HepG2 (cell line): ENCODE data around the gene ITGB1. TPM values are rescaled to one million over a fixed set of nuclear protein-coding genes. Genes with fewer than 3 reads are reported as not detected.

ENCODE experiments used
- ATAC-seq: fragments of 200-7000 bp; cut with Tn5 transposase; 3 replicates; pipeline ENCODE4 v1.9.1; 2020; ENCODE audit warnings: mild to moderate bottlenecking, moderate library complexity
- BruUV-seq: library from RNA; stranded (reverse); fragments of 400-500 nt; replicated peaks from 2 replicates; lab custom pipeline; 2021; lab: Mats Ljungman, UMichigan
- CTCF ChIA-PET: fragments of 300-600 bp; formaldehyde crosslinking; extraction: SDS; loops from one replicate; lab custom pipeline; 2021; ENCODE audit warnings: low total read pairs, inconsistent platforms, low intra/inter-chr PET ratio; lab: Yijun Ruan, JAX
- POLR2A ChIA-PET: fragments of 350-600 bp; sonication (Branson Sonifier 250); formaldehyde crosslinking; loops from one replicate; lab custom pipeline; 2020; ENCODE audit warnings: antibody characterized with exemption, inconsistent platforms; lab: Yijun Ruan, JAX
- DNase-seq: peaks from one replicate; pipeline ENCODE4 v3.0.0-alpha.2; 2015; ENCODE audit warnings: low spot score
- FAIRE-seq: peaks from 3 replicates; lab custom pipeline; 2011; peaks lifted over from hg19 to GRCh38; lab: Jason Lieb, UNC
- H2AFZ ChIP-seq: one replicate; pipeline ENCODE4 v1.6.1; 2011; ENCODE audit warnings: low read length, inconsistent platforms
- H3K27ac ChIP-seq: fragments of 300-600 bp; 3 replicates; pipeline ENCODE4 v1.8.0; 2011; ENCODE audit warnings: mixed run types, mild to moderate bottlenecking, mixed read lengths, low read length, inconsistent platforms; ENCODE audit not compliant: insufficient read depth; ENCODE audit errors: extremely low read length
- H3K27me3 ChIP-seq, 2 experiments: fragments of 200-600 bp in 1 of 2; 2 replicates in 1 of 2; 3 replicates in 1 of 2; pipeline versions ENCODE4 v1.6.0 to v1.8.0; 2011; ENCODE audit warnings: low read length in 2 of 2, mild to moderate bottlenecking in 2 of 2, moderate library complexity in 2 of 2, inconsistent platforms in 1 of 2; ENCODE audit not compliant: insufficient read depth in 2 of 2, control insufficient read depth in 1 of 2
- H3K36me3 ChIP-seq, 2 experiments: fragments of 200-600 bp in 1 of 2; replicated peaks in 1 of 2; 2 replicates in 1 of 2; 3 replicates in 1 of 2; pipeline versions ENCODE4 v1.5.1 to v1.8.0; 2011; ENCODE audit warnings: low read length in 2 of 2, inconsistent platforms in 1 of 2; ENCODE audit not compliant: insufficient read depth in 2 of 2, control insufficient read depth in 1 of 2
- H3K4me1 ChIP-seq: 2 replicates; pipeline ENCODE4 v1.5.1; 2012; ENCODE audit warnings: low read length, inconsistent platforms; ENCODE audit not compliant: insufficient read depth
- H3K4me2 ChIP-seq: 2 replicates; pipeline ENCODE4 v1.6.0; 2011; ENCODE audit warnings: low read depth, low read length, inconsistent platforms
- H3K4me3 ChIP-seq, 3 experiments: fragments of 200-600 bp in 1 of 3; sonication (generic), shearing (Covaris generic) in 1 of 3; replicated peaks in 1 of 3; 2 replicates each; pipeline ENCODE4 v1.5.1; 2011 to 2016; ENCODE audit warnings: low read length in 3 of 3, inconsistent platforms in 2 of 3, low read depth in 2 of 3, mild to moderate bottlenecking in 2 of 3, control low read depth in 1 of 3, mixed read lengths in 1 of 3; ENCODE audit not compliant: insufficient read depth in 1 of 3
- H3K79me2 ChIP-seq: one replicate; pipeline ENCODE4 v1.6.1; 2011; ENCODE audit warnings: low read length, inconsistent platforms; ENCODE audit not compliant: insufficient read depth
- H3K9ac ChIP-seq: 2 replicates; pipeline ENCODE4 v1.6.0; 2011; ENCODE audit warnings: mild to moderate bottlenecking, low read depth, low read length, inconsistent platforms; ENCODE audit not compliant: insufficient read depth
- H3K9me3 ChIP-seq: 2 replicates; pipeline ENCODE4 v1.5.1; 2012; ENCODE audit warnings: mild to moderate bottlenecking, low read length
- H4K20me1 ChIP-seq: 2 replicates; pipeline ENCODE4 v1.6.0; 2011; ENCODE audit warnings: inconsistent platforms, mild to moderate bottlenecking, low read length, moderate library complexity; ENCODE audit not compliant: insufficient read depth
- HOXA5 ChIP-seq: sonication (generic); formaldehyde crosslinking; IDR thresholded peaks from 2 replicates; pipeline ENCODE4 v1.4.0; 2020; ENCODE audit warnings: missing genetic modification reagents
- MXD3 ChIP-seq: IDR thresholded peaks from 2 replicates; pipeline ENCODE4 v1.6.1; 2016; ENCODE audit warnings: mild to moderate bottlenecking, missing biosample characterization, missing genetic modification reagents
- NFE2L1 ChIP-seq: sonication (generic); formaldehyde crosslinking; IDR thresholded peaks from 2 replicates; pipeline ENCODE4 v1.4.0; 2020; ENCODE audit warnings: missing genetic modification reagents, mild to moderate bottlenecking, borderline replicate concordance
- NR1H2 ChIP-seq: sonication (generic); formaldehyde crosslinking; IDR thresholded peaks from 2 replicates; pipeline ENCODE4 v1.8.1; 2022; ENCODE audit warnings: low read depth, missing genetic modification reagents, borderline replicate concordance
- POLR2A ChIP-seq, 2 experiments: IDR thresholded peaks; 2 replicates each; pipeline ENCODE4 v1.6.1; 2011; ENCODE audit warnings: low read depth in 2 of 2, low read length in 2 of 2, mild to moderate bottlenecking in 1 of 2, moderate library complexity in 1 of 2; ENCODE audit not compliant: insufficient read depth in 1 of 2
- RERE ChIP-seq: IDR thresholded peaks from 2 replicates; pipeline ENCODE4 v1.6.1; 2016; ENCODE audit warnings: low read depth, missing genetic modification reagents, missing compliant biosample characterization
- SIN3B ChIP-seq: fragments of 150-350 bp; IDR thresholded peaks from 2 replicates; pipeline ENCODE4 v1.6.1; 2014; ENCODE audit warnings: low read length
- TEAD3 ChIP-seq: optimal IDR thresholded peaks from 2 replicates; pipeline ENCODE3; 2016; ENCODE audit warnings: borderline replicate concordance
- ZHX1 ChIP-seq: sonication (generic); formaldehyde crosslinking; IDR thresholded peaks from 2 replicates; pipeline ENCODE4 v1.8.1; 2022; ENCODE audit warnings: low read depth, mild to moderate bottlenecking, missing genetic modification reagents
- ZNF124 ChIP-seq: sonication (generic); formaldehyde crosslinking; IDR thresholded peaks from 2 replicates; pipeline ENCODE4 v1.4.0; 2020; ENCODE audit warnings: missing genetic modification reagents
- ZNF547 ChIP-seq: sonication (generic); formaldehyde crosslinking; IDR thresholded peaks from 2 replicates; pipeline ENCODE4 v1.5.1; 2020; ENCODE audit warnings: mild to moderate bottlenecking, missing genetic modification reagents
- ZSCAN12 ChIP-seq: sonication (generic); formaldehyde crosslinking; IDR thresholded peaks from 2 replicates; pipeline ENCODE4 v1.9.0; 2021; ENCODE audit warnings: mild to moderate bottlenecking, missing genetic modification reagents
- WGBS: methylation state at CpG from one replicate; pipeline ENCODE4 v1.1.6; 2017; ENCODE audit warnings: low lambda C conversion rate; 5-methylcytosine and 5-hydroxymethylcytosine counted together
- in situ Hi-C: cut with HindIII; loops from 2 replicates; pipeline ENCODE4 v1.10.0; 2017; ENCODE audit warnings: low pct_unique_long_range_greater_than_20kb; ENCODE audit not compliant: extremely low pct_ligation_motif_present
- intact Hi-C: fragments of 100-400 bp; cut with micrococcal nuclease; formaldehyde crosslinking; loops from one replicate; pipeline ENCODE4 v1.10.0; 2022; ENCODE audit not compliant: unreplicated experiment
- polyA plus RNA-seq, 8 experiments: library from polyadenylated mRNA; depleted of rRNA in 3 of 8; stranded (reverse) in 7 of 8; unstranded in 1 of 8; fragments of >200 nt; fragmentation: Illumina TruSeq in 4 of 8; extraction: Trizol in 4 of 8; gene quantifications; 2 replicates each; pipeline versions ENCODE4 v1.2.1 to v1.2.3, GENCODE V29; 2011 to 2016; ENCODE audit warnings: low read depth in 4 of 8, missing spikeins in 1 of 8, mixed read lengths in 1 of 8; ENCODE audit not compliant: insufficient read depth in 1 of 8
- total RNA-seq, 5 experiments: library from RNA; depleted of rRNA; stranded (reverse); fragments of >200 nt; fragmentation: Illumina TruSeq; extraction: Trizol; gene quantifications; 2 replicates each; pipeline ENCODE4 v1.2.3, GENCODE V29; 2016; ENCODE audit warnings: low read depth in 1 of 5

The ITGB1 gene
- total and polyA plus RNA-seq, 2 of the 13 experiments (the other 11 are each of a cell fraction or from before 2014, with no cell fraction given): 190 to 204 TPM

- no peak for TF ChIP-seq HOXA5 (CRISPR knock-in tag)
- TF ChIP-seq SIN3B: no peak
Measured at GRCh38 chr10:32941357-32941756, 16.7 kb downstream of the ITGB1 start (continued).

GRCh38 chr10:32940321-32941301 is 17.4 kb downstream of the ITGB1 start:
- FAIRE-seq: no peak
- intact Hi-C loops (loop anchor here (5.0 kb wide), 1 partner anchor 42 kb away; no protein-coding TSS in a partner anchor), in situ Hi-C loops (no loop called here)
- TF ChIP-seq ZNF547 (CRISPR knock-in tag) (no peak), ZHX1 (CRISPR knock-in tag) (no peak), NR1H2 (CRISPR knock-in tag) (no peak), ZNF124 (CRISPR knock-in tag) (no peak), MXD3 (CRISPR knock-in tag) (no peak), TEAD3 (CRISPR knock-in tag) (no peak), POLR2A (IDR thresholded peaks at IDR 0.05; ENCODE audit: insufficient read depth in 1 of 2, low read depth in 2 of 2, low read length in 2 of 2) (no peak), RERE (CRISPR knock-in tag) (no peak), ZSCAN12 (CRISPR knock-in tag) (no peak), NFE2L1 (CRISPR knock-in tag) (no peak)
- no peak for ATAC-seq
- H4K20me1 ChIP-seq: peaks cover 61% of the 10 kb centered on the region
- H3K9me3 ChIP-seq: no peaks in the 10 kb centered on the region
- peaks cover 1 to 7% of the 10 kb centered on the region in 2 experiments; a peak in 2 of 5 replicates for H3K36me3 ChIP-seq
- H3K79me2 ChIP-seq: peaks cover 94% of the 10 kb centered on the region
- H3K9ac ChIP-seq: no peak overlapping the region
- H3K4me1 ChIP-seq: peaks cover 78% of the 10 kb centered on the region
- no peak overlapping the region for H2AFZ ChIP-seq
- H3K27ac ChIP-seq: no peak overlapping the region
- H3K4me3 ChIP-seq: no peak overlapping the region
- WGBS: 93% methylated on average over 10 of the region's 10 CpGs
- no TSS peak for BruUV-seq
- ChIA-PET CTCF (no interaction called here), POLR2A (interaction anchor here (1.3 kb wide), 1 partner anchor 40 kb away, joined by 8 read pairs; no protein-coding TSS in a partner anchor)
- no peaks in the 10 kb centered on the region for H3K27me3 ChIP-seq
- DNase-seq: no peak
- H3K4me2 ChIP-seq: no peak overlapping the region
